Transverse colon (tissue), 3 donors: ENCODE measurements around the gene PAOX.

Experiments
- CTCF ChIP-seq, 5 experiments: fragments of 200-600 bp in 3 of 5; fragments of 450-650 bp in 2 of 5; sonication (generic) in 3 of 5; IDR thresholded peaks; 1 replicate in 2 of 5; 2 replicates in 3 of 5; pipeline ENCODE4 v1.5.1; 2016 to 2017; ENCODE audit warnings: antibody characterized with exemption in 5 of 5, inconsistent platforms in 3 of 5, mild to moderate bottlenecking in 2 of 5, moderate library complexity in 1 of 5
- EP300 ChIP-seq: sonication (generic); formaldehyde crosslinking; IDR thresholded peaks from one replicate; pipeline ENCODE4 v1.6.1; 2017; ENCODE audit warnings: antibody characterized with exemption, low read depth
- POLR2A ChIP-seq: fragments of 450-650 bp; IDR thresholded peaks from one replicate; pipeline ENCODE4 v1.6.1; 2016; ENCODE audit warnings: antibody characterized with exemption, mild to moderate bottlenecking, moderate library complexity

DNA sequence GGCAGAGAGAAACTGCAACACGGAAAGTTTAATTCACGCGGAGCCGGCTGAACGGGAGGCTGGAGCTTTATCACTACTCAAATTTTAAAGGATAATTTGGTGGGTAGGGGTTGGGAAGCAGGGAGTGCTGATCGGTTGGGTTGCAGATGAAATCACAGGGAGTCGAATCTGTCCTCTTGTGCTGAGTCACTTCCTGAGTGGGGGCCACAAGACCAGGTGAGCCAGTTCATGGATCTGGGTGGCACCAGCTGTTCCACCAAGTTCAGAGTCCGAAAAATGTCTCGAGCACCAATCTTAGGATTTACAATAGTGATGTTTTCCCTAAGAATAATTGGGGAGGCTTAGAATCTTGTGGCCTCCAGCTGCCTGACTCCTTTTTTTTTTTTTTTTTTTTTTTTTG is 35.5 kb upstream of the PAOX start:
- no peak for TF ChIP-seq CTCF (IDR thresholded peaks at IDR 0.05)
- no peak for TF ChIP-seq POLR2A
- TF ChIP-seq EP300: no peak
